Limb (tissue), 2 donors: ENCODE measurements around the gene MAB21L4.
A peak's percentile ranks its signal among the peaks of the same experiment; 100 is the strongest.

ENCODE experiments used
- DNase-seq, 2 donors: peaks; one replicate each; pipeline ENCODE4 v3.0.0-alpha.2; 2016; ENCODE audit errors: extremely low spot score in 2 of 2

Gene MAB21L4

GRCh38 chr2:240913810-240914644 is 18.1 kb upstream of the MAB21L4 start:
- peak; percentile 58 to 91 for DNase-seq

GRCh38 chr2:240912878-240913809 is 17.2 kb upstream of the MAB21L4 start:
- DNase-seq, result no peak

- DNase-seq, result no peak
These were observed 15.8 kb upstream of the MAB21L4 start for GRCh38 chr2:240911641-240912265.

GRCh38 chr2:240909216-240909974 is 13.4 kb upstream of the MAB21L4 start:
- DNase-seq, result no peak

GRCh38 chr2:240906911-240907590 is 11.1 kb upstream of the MAB21L4 start:
- DNase-seq, result no peak

GRCh38 chr2:240906141-240906910 is 10.4 kb upstream of the MAB21L4 start, which contains the start of gene CROCC2:
Gene CROCC2 (plus strand): TSS chr2:240906336. CDS start chr2:240906514, 178 bp downstream.
- DNase-seq, result no peak

- DNase-seq, result no peak
These were observed 9.3 kb upstream of the MAB21L4 start for GRCh38 chr2:240905176-240905781.

- DNase-seq, result no peak
These were observed 8.5 kb upstream of the MAB21L4 start for GRCh38 chr2:240904216-240905175.

- no peak for DNase-seq
These were observed 7.5 kb upstream of the MAB21L4 start for GRCh38 chr2:240903191-240904060.

GRCh38 chr2:240902615-240903041 is 6.7 kb upstream of the MAB21L4 start:
- DNase-seq, result no peak

- no peak for DNase-seq
These were observed 6.1 kb upstream of the MAB21L4 start for GRCh38 chr2:240901986-240902614.

GRCh38 chr2:240900141-240900860 is 4.3 kb upstream of the MAB21L4 start:
- DNase-seq, result no peak

- no peak for DNase-seq
These were observed 3.5 kb upstream of the MAB21L4 start for GRCh38 chr2:240899468-240899865.

- DNase-seq, result no peak
These were observed 2.9 kb upstream of the MAB21L4 start for GRCh38 chr2:240898731-240899467.

GRCh38 chr2:240898108-240898730 is 2.3 kb upstream of the MAB21L4 start:
- DNase-seq, result no peak
